A673 (cell line): ENCODE measurements around the gene VDR. TPM values are rescaled to one million over a fixed set of nuclear protein-coding genes. Genes with fewer than 3 reads are reported as not detected.

ENCODE experiments used
- BruUV-seq: library from RNA; stranded (reverse); fragments of 400-500 nt; replicated peaks from 2 replicates; lab custom pipeline; 2021; lab: Mats Ljungman, UMichigan
- CTCF ChIA-PET: fragments of 300-600 bp; sonication (Branson Sonifier 250); formaldehyde crosslinking; loops from one replicate; lab custom pipeline; 2022; ENCODE audit warnings: antibody characterized with exemption; lab: Charles Lee
- POLR2A ChIA-PET: fragments of 300-600 bp; sonication (Branson Sonifier 250); formaldehyde crosslinking; loops from one replicate; lab custom pipeline; 2022; ENCODE audit warnings: antibody characterized with exemption; ENCODE audit not compliant: low non-redundant PET; lab: Charles Lee
- DNase-seq: peaks from one replicate; pipeline ENCODE4 v3.0.0-alpha.2; 2015; ENCODE audit warnings: low spot score
- H3K27ac ChIP-seq: fragments of 200-600 bp; sonication (generic); 2 replicates; pipeline ENCODE4 v1.5.1; 2016; ENCODE audit warnings: mixed run types, low read depth, mild to moderate bottlenecking, mixed read lengths, antibody characterized with exemption, low read length; ENCODE audit not compliant: poor library complexity, severe bottlenecking
- H3K27me3 ChIP-seq: fragments of 200-600 bp; sonication (generic); replicated peaks from 2 replicates; pipeline ENCODE4 v1.6.1; 2017; ENCODE audit warnings: mixed run types, low read depth, mild to moderate bottlenecking, mixed read lengths, antibody characterized with exemption, low read length; ENCODE audit not compliant: insufficient read depth, poor library complexity
- H3K36me3 ChIP-seq: fragments of 200-600 bp; sonication (generic); 2 replicates; pipeline ENCODE4 v1.6.1; 2016; ENCODE audit warnings: mixed run types, mild to moderate bottlenecking, mixed read lengths, antibody characterized with exemption, low read length; ENCODE audit not compliant: insufficient read depth, poor library complexity, severe bottlenecking
- H3K4me1 ChIP-seq: fragments of 200-600 bp; sonication (generic); 2 replicates; pipeline ENCODE4 v1.6.1; 2017; ENCODE audit warnings: mixed run types, mild to moderate bottlenecking, mixed read lengths, antibody characterized with exemption, low read length; ENCODE audit not compliant: insufficient read depth, poor library complexity, severe bottlenecking
- H3K4me3 ChIP-seq: fragments of 200-600 bp; sonication (generic); 2 replicates; pipeline ENCODE4 v1.5.1; 2016; ENCODE audit warnings: low read depth, mixed run types, mild to moderate bottlenecking, mixed read lengths, low read length; ENCODE audit not compliant: poor library complexity, severe bottlenecking
- H3K9me3 ChIP-seq: fragments of 200-600 bp; sonication (generic); 2 replicates; pipeline ENCODE4 v1.6.1; 2016; ENCODE audit warnings: mixed run types, low read depth, mild to moderate bottlenecking, mixed read lengths, antibody characterized with exemption, low read length; ENCODE audit not compliant: poor library complexity, severe bottlenecking
- CTCF ChIP-seq: fragments of 300-800, 200-600 bp; sonication (generic); conservative IDR thresholded peaks from 2 replicates; pipeline ENCODE4 v1.5.1; 2017; ENCODE audit warnings: low read depth, mild to moderate bottlenecking, antibody characterized with exemption, low read length, moderate library complexity, mixed read lengths
- EZH2 ChIP-seq: fragments of 200-600 bp; sonication (generic); IDR thresholded peaks from 2 replicates; pipeline ENCODE4 v1.6.1; 2017; ENCODE audit warnings: borderline replicate concordance, low read depth, mild to moderate bottlenecking, mixed read lengths, antibody characterized with exemption, low read length; ENCODE audit not compliant: poor library complexity, severe bottlenecking
- intact Hi-C: fragments of 100-400 bp; cut with micrococcal nuclease; formaldehyde crosslinking; loops from one replicate; pipeline ENCODE4 v1.10.0; 2022; ENCODE audit not compliant: unreplicated experiment
- total RNA-seq: library from RNA; stranded (reverse); gene quantifications from 2 replicates; pipeline ENCODE4 v1.2.3, GENCODE V29; 2021

The VDR gene
- total RNA-seq, 1 experiment from 2014 or later, result 0.43 TPM

- Histone ChIP-seq H3K4me1 (no peaks in the 10 kb centered on the region), H3K9me3 (no peaks in the 10 kb centered on the region), H3K36me3 (peaks cover 14% of the 10 kb centered on the region), H3K27ac (no peak overlapping the region), H3K27me3 (no peaks in the 10 kb centered on the region), H3K4me3 (no peak overlapping the region)
- intact Hi-C loops, result loop anchor here (1.0 kb wide), 1 partner anchor 41 kb away; no protein-coding TSS in a partner anchor
- BruUV-seq, result no TSS peak
- POLR2A ChIA-PET, result no interaction called here
- DNase-seq, result no peak
- CTCF ChIA-PET, result interaction anchor here (0.5 to 2.4 kb wide), 2 partner anchors 31 to 41 kb away, joined by 5 to 8 read pairs; no protein-coding TSS in a partner anchor
- TF ChIP-seq EZH2, result no peak
- TF ChIP-seq CTCF, result peak; percentile 44
Measured at GRCh38 chr12:47797441-47797840, 107.4 kb downstream of the VDR start.

- Histone ChIP-seq H3K27me3 (no peaks in the 10 kb centered on the region), H3K27ac (no peak overlapping the region), H3K4me3 (no peak overlapping the region), H3K36me3 (peaks cover 14% of the 10 kb centered on the region), H3K4me1 (no peaks in the 10 kb centered on the region), H3K9me3 (no peaks in the 10 kb centered on the region)
- intact Hi-C loops, result no loop called here
- BruUV-seq, result no TSS peak
- ChIA-PET CTCF (interaction anchor here (2.4 kb wide), 1 partner anchor 42 kb away, joined by 8 read pairs; no protein-coding TSS in a partner anchor), POLR2A (no interaction called here)
- TF ChIP-seq CTCF (no peak), EZH2 (no peak)
- DNase-seq, result no peak
Measured at GRCh38 chr12:47795814-47796411, 108.9 kb downstream of the VDR start.

GRCh38 chr12:47795121-47795813 lies 109.5 kb downstream of the VDR start:
- Histone ChIP-seq H3K27me3 (no peaks in the 10 kb centered on the region), H3K36me3 (peaks cover 14% of the 10 kb centered on the region), H3K9me3 (no peaks in the 10 kb centered on the region), H3K4me3 (no peak overlapping the region), H3K27ac (no peak overlapping the region), H3K4me1 (no peaks in the 10 kb centered on the region)
- POLR2A ChIA-PET, result no interaction called here
- BruUV-seq, result no TSS peak
- no peak for DNase-seq
- intact Hi-C loops, result no loop called here
- CTCF ChIA-PET, result no interaction called here
- no peak for TF ChIP-seq EZH2
- no peak for TF ChIP-seq CTCF
